ENCODE measurements around the gene MEGF6. TPM values are rescaled to one million over a fixed set of nuclear protein-coding genes. Genes with fewer than 3 reads are reported as not detected.

Gene MEGF6
- total RNA-seq, 1 experiment from 2014 or later: 21.3 TPM

DNA sequence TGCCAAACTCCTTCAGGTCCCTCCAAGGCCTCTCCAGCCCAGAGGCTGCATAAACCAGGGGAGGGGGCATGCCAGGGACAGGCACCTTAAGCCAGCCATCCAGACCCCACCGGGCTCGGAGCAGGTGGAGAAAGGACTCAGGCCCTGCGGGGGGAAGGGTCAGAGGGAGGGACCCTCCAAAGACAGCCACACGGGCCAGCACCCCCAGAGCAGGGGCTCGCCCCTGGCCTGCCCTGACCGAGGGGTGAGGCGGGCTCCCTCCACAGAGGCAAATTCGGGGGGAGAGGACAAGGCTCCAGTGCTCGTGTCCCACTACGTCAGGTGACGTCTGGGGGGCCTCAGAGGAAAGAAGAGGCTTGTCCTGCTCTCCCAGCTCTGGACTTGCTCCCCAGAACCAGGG, 8.2 kb downstream of the MEGF6 start:
- Mint-ChIP-seq H3K4me3 (no peak overlapping the region), H3K9me3 (no peaks in the 10 kb centered on the region), H3K27ac (no peak overlapping the region; a peak in 1 of 7 replicates), H3K27me3 (ENCODE audit: low read depth) (no peaks in the 10 kb centered on the region), H3K36me3 (ENCODE audit: insufficient read depth in 1 of 3, low read depth in 3 of 3) (no peaks in the 10 kb centered on the region; a peak in 1 of 7 replicates), H3K4me1 (peaks cover 3 to 7% of the 10 kb centered on the region in 2 experiments)
- Histone ChIP-seq H2BK15ac (ENCODE audit: low read depth, low read length) (no peak overlapping the region), H3K27ac (ENCODE audit: insufficient read length, low read depth, low read length) (no peak overlapping the region), H3K4me1 (ENCODE audit: insufficient read depth, low read length) (no peaks in the 10 kb centered on the region), H3K4me2 (ENCODE audit: insufficient read depth, insufficient read length, low read length) (no peak overlapping the region), H3K14ac (ENCODE audit: insufficient read depth, low read length) (no peak overlapping the region), H2AFZ (ENCODE audit: low read length) (no peak overlapping the region), H4K5ac (ENCODE audit: insufficient read length, low read depth, low read length) (no peak overlapping the region), H3K79me1 (ENCODE audit: insufficient read depth, low read depth, low read length, poor library complexity, severe bottlenecking) (no peaks in the 10 kb centered on the region), H2BK5ac (ENCODE audit: insufficient read length, low read length) (no peak overlapping the region), H4K20me1 (ENCODE audit: control insufficient read depth, insufficient read depth, insufficient read length) (no peaks in the 10 kb centered on the region), H4K8ac (replicated peaks; ENCODE audit: insufficient read length, low read depth, low read length) (no peak overlapping the region), H3K23me2 (ENCODE audit: insufficient read length, low read depth, low read length, poor library complexity, severe bottlenecking) (no peaks in the 10 kb centered on the region), H2BK20ac (ENCODE audit: low read depth, low read length, poor library complexity, severe bottlenecking) (no peak overlapping the region), H4K91ac (ENCODE audit: insufficient read length, low read depth, low read length) (no peak overlapping the region), H3K79me2 (ENCODE audit: insufficient read depth, low read length) (no peaks in the 10 kb centered on the region), H3K4ac (ENCODE audit: low read depth, low read length) (no peak overlapping the region), H2BK12ac (ENCODE audit: insufficient read length, low read depth, low read length) (no peak overlapping the region), H3K27me3 (ENCODE audit: insufficient read depth, low read length) (no peaks in the 10 kb centered on the region), H2BK120ac (ENCODE audit: low read depth, low read length, poor library complexity, severe bottlenecking) (no peak overlapping the region), H3K18ac (ENCODE audit: insufficient read length, low read depth, low read length) (no peak overlapping the region), H3K56ac (ENCODE audit: insufficient read length, low read depth, low read length) (no peak overlapping the region), H3K23ac (ENCODE audit: insufficient read length, low read depth, low read length) (no peak overlapping the region), H3T11ph (ENCODE audit: low read length) (no peak overlapping the region), H3K9ac (ENCODE audit: extremely low read depth, insufficient read length, low read length) (no peak overlapping the region), H2AK5ac (ENCODE audit: insufficient read length, low read length) (no peak overlapping the region), H3K9me3 (ENCODE audit: control insufficient read depth, low read depth, low read length) (no peaks in the 10 kb centered on the region)
- TF ChIP-seq, protein P1, sequence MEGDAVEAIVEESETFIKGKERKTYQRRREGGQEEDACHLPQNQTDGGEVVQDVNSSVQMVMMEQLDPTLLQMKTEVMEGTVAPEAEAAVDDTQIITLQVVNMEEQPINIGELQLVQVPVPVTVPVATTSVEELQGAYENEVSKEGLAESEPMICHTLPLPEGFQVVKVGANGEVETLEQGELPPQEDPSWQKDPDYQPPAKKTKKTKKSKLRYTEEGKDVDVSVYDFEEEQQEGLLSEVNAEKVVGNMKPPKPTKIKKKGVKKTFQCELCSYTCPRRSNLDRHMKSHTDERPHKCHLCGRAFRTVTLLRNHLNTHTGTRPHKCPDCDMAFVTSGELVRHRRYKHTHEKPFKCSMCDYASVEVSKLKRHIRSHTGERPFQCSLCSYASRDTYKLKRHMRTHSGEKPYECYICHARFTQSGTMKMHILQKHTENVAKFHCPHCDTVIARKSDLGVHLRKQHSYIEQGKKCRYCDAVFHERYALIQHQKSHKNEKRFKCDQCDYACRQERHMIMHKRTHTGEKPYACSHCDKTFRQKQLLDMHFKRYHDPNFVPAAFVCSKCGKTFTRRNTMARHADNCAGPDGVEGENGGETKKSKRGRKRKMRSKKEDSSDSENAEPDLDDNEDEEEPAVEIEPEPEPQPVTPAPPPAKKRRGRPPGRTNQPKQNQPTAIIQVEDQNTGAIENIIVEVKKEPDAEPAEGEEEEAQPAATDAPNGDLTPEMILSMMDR (conservative IDR thresholded peaks at IDR 0.05): no peak
- WGBS (ENCODE audit: extremely low coverage, insufficient read length, low lambda C conversion rate): no CpG with 5 or more reads among the region's 11 CpGs
- DNase-seq: no peak
